NB4 (cell line): ENCODE data around the gene FAM184B.

ENCODE experiments used
- MAX ChIP-seq: IDR thresholded peaks from 2 replicates; pipeline ENCODE4 v1.6.1; 2011; ENCODE audit warnings: low read depth, low read length
- POLR2A ChIP-seq: IDR thresholded peaks from 2 replicates; pipeline ENCODE4 v1.6.1; 2011; ENCODE audit warnings: mild to moderate bottlenecking; ENCODE audit not compliant: insufficient read length; ENCODE audit errors: extremely low read depth

GRCh38 chr4:17773135-17773698 lies 8.2 kb downstream of the FAM184B start:
- no peak for TF ChIP-seq MAX
- TF ChIP-seq POLR2A: no peak
